Stimulated activated CD4-positive, alpha-beta T cell treated with anti-CD3 and anti-CD28 coated beads, Interleukin-4, amount 100 ng/mL, for 1 hour (primary cell): ENCODE measurements around the gene TTC33.
"Not testable (repeated sequence)": the region's sequence is repeated elsewhere in the genome, so short reads cannot be mapped to it uniquely, and the experiment has no call there.

ENCODE experiments used
- DNase-seq: peaks from one replicate; pipeline ENCODE4 v3.0.0-alpha.2; 2020

The TTC33 gene

GRCh38 chr5:40648150-40648549 lies 107.6 kb downstream of the TTC33 start:
- no peak for DNase-seq

GRCh38 chr5:40646266-40646665 lies 109.5 kb downstream of the TTC33 start:
- DNase-seq, result no peak

GRCh38 chr5:40639531-40639930 lies 116.2 kb downstream of the TTC33 start:
- DNase-seq, result not testable (repeated sequence)

GRCh38 chr5:40634593-40634992 lies 121.2 kb downstream of the TTC33 start:
- DNase-seq, result no peak

- no peak for DNase-seq
These were observed 121.6 kb downstream of the TTC33 start for GRCh38 chr5:40634154-40634553.

- no peak for DNase-seq
These were observed 124.5 kb downstream of the TTC33 start for GRCh38 chr5:40631236-40631635.

- no peak for DNase-seq
These were observed 125.6 kb downstream of the TTC33 start for GRCh38 chr5:40630126-40630525.

- DNase-seq, result no peak
These were observed 127.4 kb downstream of the TTC33 start for GRCh38 chr5:40628407-40628806.

- DNase-seq, result no peak
These were observed 128.1 kb downstream of the TTC33 start for GRCh38 chr5:40627706-40628105.

GRCh38 chr5:40626801-40627200 lies 129.0 kb downstream of the TTC33 start:
- DNase-seq, result no peak

- no peak for DNase-seq
These were observed 132.0 kb downstream of the TTC33 start for GRCh38 chr5:40623480-40624420.

- DNase-seq, result no peak
These were observed 133.1 kb downstream of the TTC33 start for GRCh38 chr5:40622463-40623252.

- DNase-seq, result no peak
These were observed 136.3 kb downstream of the TTC33 start for GRCh38 chr5:40619421-40619820.

- DNase-seq, result no peak
These were observed 136.8 kb downstream of the TTC33 start for GRCh38 chr5:40618926-40619325.

GRCh38 chr5:40616781-40617180 lies 139.0 kb downstream of the TTC33 start:
- no peak for DNase-seq

- DNase-seq, result no peak
These were observed 140.1 kb downstream of the TTC33 start for GRCh38 chr5:40615586-40616170.

- no peak for DNase-seq
These were observed 140.7 kb downstream of the TTC33 start for GRCh38 chr5:40614923-40615585.

- DNase-seq, result no peak
These were observed 141.3 kb downstream of the TTC33 start for GRCh38 chr5:40614466-40614865.

- no peak for DNase-seq
These were observed 148.6 kb downstream of the TTC33 start for GRCh38 chr5:40607202-40607601.

- DNase-seq, result no peak
These were observed 149.5 kb downstream of the TTC33 start for GRCh38 chr5:40606077-40606765.

GRCh38 chr5:40605295-40605958 lies 150.3 kb downstream of the TTC33 start:
- no peak for DNase-seq

GRCh38 chr5:40603378-40603777 lies 152.4 kb downstream of the TTC33 start:
- no peak for DNase-seq
